ENCODE data around the gene CAPN3.

Gene CAPN3

GRCh38 chr15:42401544-42402454 is 42.5 kb downstream of the CAPN3 start:
- DNase-seq, result no peak

DNA sequence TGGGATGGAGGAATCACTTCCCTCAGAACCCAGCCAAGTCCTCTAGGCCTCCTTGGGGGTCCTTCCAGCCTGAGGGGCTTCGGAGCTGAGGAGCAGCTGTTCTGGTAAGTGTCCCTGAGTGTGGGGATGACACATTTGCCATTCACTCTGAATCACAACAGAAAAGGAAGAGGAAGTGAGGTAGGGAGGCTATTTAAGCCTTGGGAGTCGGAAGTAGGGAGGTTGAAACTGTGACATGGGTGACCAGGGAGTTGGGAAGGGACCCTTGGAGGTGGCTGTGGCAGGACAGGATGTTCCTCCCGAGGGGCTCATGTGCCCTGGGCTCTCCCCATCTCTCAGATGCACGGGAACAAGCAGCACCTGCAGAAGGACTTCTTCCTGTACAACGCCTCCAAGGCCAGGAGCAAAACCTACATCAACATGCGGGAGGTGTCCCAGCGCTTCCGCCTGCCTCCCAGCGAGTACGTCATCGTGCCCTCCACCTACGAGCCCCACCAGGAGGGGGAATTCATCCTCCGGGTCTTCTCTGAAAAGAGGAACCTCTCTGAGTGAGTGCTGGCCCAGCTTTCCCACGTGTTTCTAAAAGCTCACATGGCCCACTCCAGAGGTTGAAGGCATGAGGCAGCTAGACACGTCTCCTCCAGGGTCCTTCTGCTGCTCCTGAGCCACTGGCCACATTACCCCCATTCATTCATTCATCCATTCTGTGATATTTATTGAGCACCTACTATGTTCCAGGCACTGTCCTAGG is 43.3 kb downstream of the CAPN3 start:
- DNase-seq, result no peak

GRCh38 chr15:42403389-42403788 is 44.1 kb downstream of the CAPN3 start:
- no peak for DNase-seq

DNA sequence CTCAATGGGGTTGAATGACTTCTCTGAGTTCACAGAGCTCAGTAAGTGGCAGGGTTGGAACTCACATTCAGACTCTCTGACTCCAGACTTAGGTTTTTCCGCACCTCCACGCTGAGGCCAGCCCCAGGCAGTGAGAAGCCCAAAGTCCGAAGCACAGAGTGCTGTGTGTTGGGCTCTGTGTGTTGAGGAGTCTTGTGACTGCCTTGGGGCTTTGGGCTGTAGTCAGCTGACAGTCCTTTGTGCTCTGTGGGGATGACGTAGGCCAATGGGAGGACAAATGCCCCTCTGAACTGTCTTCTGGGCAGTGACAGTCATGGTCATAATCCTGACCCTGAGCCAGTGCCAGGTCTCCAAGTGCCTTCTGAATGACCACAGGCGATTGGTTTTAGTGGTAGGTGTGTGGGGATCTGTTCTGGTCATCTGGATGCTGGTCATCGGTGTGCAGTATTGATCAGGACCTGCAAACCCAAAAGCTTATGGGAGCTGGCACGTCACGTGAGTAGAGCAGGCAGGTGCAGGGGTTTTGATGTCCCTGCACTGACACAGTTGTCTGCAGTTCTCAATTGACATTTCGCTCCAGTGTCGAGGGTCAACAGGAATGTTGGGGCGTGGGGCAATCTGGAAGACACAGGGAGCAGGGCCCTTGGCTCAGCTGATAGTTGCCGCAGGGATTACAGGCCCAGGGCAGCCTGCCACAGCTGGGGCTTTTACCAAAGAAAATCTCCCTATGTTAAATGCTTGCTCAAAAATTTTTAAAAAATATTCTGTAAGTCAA is 45.3 kb downstream of the CAPN3 start:
- no peak for DNase-seq

GRCh38 chr15:42405863-42406482 is 46.7 kb downstream of the CAPN3 start:
- no peak for DNase-seq

DNA sequence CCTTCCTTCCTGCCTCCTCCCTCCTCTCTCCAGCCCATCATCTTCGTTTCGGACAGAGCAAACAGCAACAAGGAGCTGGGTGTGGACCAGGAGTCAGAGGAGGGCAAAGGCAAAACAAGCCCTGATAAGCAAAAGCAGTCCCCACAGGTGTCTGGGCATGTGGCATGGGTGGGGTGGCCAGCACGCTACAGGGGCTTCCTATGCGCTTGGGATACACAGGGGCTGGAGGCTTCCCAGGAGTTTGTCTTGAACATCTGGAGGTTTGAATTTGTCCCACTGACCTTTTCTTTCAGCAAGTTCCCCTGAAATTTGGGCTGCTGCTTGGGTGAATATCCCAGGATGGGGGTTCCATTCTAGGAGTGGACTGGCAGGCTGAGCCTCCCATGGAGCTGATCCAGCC is 48.9 kb downstream of the CAPN3 start:
- DNase-seq, result no peak

DNA sequence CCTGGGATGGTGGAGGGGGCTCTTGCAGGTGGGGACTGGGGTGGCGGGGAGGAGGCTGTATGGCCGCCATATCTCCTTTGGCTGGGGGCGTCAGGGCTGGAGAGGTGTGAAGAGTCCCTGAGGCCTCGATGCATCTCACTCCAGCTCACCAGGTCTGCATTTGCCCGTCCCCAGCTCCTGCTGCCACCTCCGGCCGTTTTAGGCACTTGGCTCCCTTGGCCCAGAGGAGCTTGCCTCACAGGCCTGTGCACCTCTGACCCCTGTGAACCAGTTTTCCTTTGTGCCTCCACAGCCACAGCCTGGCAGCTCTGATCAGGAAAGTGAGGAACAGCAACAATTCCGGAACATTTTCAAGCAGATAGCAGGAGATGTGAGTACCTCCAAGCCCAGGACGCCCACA is 49.7 kb downstream of the CAPN3 start:
- DNase-seq, result no peak

DNA sequence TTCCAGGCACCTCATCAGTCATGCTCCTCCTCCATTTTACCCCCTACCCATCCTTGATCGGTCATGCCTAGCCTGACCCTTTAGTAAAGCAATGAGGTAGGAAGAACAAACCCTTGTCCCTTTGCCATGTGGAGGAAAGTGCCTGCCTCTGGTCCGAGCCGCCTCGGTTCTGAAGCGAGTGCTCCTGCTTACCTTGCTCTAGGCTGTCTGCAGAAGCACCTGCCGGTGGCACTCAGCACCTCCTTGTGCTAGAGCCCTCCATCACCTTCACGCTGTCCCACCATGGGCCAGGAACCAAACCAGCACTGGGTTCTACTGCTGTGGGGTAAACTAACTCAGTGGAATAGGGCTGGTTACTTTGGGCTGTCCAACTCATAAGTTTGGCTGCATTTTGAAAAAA is 52.6 kb downstream of the CAPN3 start:
- DNase-seq, result no peak

- DNase-seq, result no peak
Measured at GRCh38 chr15:42413920-42414319, 54.6 kb downstream of the CAPN3 start.

DNA sequence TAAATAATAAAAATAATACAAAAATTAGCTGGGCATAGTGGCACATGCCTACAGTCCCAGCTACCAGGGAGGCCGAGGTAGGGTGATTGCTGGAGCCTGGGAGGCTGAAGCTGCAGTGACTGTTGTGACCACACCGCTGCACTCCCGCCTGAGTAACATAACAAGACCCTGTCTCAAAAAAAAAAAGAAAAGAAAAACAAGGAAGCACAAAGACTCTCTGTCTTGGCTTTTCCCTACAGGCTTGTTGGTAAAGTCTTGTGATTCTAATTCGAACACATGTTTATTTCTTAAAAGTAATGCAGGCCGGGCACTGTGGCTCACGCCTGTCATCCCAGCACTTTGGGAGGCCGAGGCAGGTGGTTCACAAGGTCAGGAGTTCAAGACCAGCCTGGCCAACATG is 60.1 kb downstream of the CAPN3 start:
- DNase-seq, result no peak

DNA sequence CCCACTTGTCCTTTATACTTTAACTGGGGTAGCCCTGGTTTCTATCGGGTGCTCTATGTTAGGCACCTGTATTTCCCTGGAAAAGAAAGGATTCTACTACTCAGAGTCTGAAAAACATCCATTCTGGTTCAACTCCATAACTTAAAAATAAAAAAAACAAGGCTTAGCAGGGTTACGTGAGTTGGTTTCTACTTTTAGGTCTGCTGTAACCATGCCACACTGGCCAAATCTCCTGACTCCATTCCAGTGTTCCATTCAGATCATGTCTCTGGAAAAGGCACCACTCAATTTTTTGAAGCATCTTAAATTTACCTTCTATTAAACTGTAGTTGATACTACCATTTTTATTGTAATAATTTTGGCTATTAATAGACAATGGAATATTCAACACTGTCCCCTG is 62.1 kb downstream of the CAPN3 start:
- DNase-seq, result no peak

DNA sequence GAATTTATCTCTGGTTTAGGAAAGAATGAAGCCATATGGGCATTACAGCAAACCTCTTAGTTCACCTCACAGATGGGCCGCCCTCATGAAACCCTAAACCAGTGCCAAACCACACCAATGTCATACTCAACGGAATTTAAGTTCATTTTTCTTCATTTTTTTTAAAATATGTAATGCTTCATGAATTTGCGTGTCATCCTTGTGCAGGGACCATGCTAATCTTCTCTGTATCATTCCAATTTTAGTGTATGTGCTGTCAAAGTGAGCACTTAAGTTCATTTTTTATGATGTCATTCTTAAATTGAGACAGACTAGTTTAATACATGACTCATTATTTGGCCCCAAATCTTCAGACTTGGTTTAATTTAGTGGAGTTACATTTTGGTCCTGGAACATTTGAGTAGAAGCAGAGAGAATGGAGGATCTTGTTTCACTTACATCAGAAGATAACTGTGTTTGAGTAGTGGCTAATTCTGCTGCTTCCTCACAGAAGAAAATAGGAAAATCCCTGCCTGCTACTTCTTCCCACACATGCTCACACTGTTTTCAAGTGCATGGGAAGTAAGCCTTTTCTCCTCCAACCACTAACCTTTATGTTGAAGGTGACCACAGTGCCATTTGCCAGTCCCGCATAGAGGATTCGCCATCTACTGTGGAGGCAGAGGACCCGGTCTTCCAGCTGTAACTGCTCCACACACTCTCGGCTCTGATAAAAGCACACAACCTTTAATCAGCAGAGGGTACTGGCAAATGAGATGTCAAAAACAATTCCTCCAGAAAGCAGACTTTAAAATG is 68.3 kb downstream of the CAPN3 start:
- no peak for DNase-seq

- no peak for DNase-seq
Measured at GRCh38 chr15:42444415-42445063, 85.2 kb downstream of the CAPN3 start.

DNA sequence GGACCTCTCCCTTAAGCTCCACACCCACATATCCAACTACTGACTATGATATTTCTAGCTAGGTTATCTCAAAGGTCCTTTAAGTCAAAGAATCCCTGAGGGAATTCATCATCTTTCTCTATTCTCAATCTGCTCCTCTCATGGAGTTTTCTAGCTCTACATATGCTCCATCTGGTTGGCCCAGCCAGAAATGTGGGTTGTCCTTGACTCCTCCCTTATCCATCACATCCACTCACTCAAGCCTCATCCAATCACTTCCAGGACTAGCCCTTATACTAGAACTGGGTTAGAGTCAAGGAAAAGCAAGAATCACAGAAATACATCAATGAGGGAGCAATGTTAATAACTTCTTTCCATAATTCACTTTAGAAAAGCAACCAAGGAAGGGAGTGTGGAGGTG is 86.2 kb downstream of the CAPN3 start:
- no peak for DNase-seq

DNA sequence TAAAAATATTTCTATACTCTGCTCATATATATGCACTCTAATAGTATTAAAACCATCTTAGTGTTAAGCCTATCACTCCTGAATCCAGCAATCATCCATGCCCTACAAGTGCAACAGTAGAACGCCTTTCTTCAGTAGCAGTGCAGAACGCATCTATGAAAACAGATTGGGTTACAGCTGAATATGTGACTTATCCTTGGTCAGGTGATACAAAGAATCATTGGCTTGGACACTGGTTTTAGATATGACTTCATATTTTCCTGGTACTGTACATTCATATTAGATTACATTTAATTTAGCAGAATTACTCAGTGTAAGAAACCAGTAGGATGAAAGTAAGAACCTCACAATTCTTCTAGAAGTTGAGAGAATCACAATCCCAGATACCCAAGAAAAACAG is 88.3 kb downstream of the CAPN3 start:
- DNase-seq, result no peak

DNA sequence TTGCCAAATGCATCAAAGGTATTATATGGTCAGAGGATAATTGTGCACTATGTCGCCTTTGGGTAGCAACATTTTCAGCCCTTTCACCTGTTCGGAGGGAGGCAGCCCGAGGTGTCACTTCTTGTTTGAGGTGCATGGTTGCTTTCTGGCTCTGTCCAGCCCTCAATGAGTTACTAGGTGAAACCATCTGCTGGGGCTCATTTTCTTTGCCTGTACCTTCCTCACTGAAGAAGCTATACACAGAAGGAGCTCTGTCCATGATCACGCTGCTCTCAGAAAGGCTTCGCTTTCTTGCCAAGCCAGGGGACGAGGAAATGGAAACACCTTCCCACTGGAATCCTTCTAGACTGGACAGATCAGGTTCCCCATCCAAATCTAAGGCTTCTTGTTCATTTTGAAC is 89.0 kb downstream of the CAPN3 start:
- DNase-seq, result no peak

- no peak for DNase-seq
Measured at GRCh38 chr15:42449770-42450424, 90.6 kb downstream of the CAPN3 start.

DNA sequence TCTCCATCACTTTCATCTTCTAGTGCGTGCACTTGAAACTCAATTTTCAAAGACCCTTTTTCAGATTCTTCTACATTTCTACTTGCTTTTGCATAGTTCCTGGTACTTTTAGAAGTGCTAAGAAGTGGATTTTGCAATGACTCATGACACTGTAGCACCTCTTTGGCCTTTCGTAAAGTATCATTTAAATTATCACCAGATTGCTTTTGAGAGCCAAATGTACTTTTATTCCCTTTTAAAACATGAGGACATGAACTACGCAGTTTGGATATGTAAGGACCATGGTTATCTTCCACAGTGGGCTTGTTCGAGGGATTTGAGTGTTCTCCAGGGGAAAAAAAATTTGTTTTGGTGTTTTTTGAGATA is 91.1 kb downstream of the CAPN3 start:
- no peak for DNase-seq

DNA sequence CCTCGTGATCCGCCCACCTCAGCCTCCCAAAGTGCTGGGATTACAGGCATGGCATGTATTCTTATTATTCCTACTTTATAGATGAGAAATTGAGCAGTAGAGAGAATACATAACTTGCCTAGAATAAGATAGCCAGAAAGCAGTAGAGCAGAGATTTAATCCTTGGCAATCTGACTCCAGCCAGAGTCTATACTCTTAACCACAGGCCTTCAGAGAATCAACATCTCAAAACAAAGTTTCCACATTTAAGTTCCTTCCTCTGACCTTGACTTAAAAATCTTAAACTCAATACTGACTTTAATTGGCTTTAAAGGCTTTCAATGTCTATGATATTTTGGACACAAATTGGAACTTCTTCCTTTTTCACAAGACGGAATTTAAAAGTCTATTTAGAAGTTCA is 94.5 kb downstream of the CAPN3 start:
- no peak for DNase-seq

- DNase-seq, result no peak
Measured at GRCh38 chr15:42456531-42456930, 97.2 kb downstream of the CAPN3 start.

DNA sequence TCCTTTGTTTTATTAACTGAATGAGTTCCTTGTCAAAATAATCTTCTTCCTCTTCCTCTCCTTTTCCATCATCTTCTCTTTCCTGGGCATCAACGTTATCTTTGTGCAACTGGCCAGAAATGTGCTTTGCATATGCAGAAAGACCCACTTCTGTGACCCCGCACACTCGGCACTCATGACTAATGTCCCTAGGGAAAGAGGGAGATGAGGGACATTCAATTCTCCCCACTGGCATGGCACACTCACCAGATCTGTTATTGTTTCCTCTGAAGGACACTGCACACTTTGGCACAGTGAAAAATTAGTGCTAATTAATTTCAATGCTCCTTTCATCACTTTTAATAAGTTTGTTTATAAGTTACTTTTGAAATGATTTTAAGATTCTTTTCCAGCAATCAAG is 97.7 kb downstream of the CAPN3 start:
- DNase-seq, result no peak
